Panc1 (cell line): ENCODE data around the gene NMNAT3. TPM values are rescaled to one million over a fixed set of nuclear protein-coding genes. Genes with fewer than 3 reads are reported as not detected.
A peak's percentile ranks its signal among the peaks of the same experiment; 100 is the strongest.

Experiments
- ATAC-seq: fragments of 200-7000 bp; cut with Tn5 transposase; 2 replicates; pipeline ENCODE4 v1.9.1; 2020; ENCODE audit warnings: mild to moderate bottlenecking, moderate library complexity
- BruUV-seq: library from RNA; stranded (reverse); fragments of 400-500 nt; replicated peaks from 2 replicates; lab custom pipeline; 2021; lab: Mats Ljungman, UMichigan
- CTCF ChIA-PET: fragments of 300-600 bp; sonication (Branson Sonifier 250); formaldehyde crosslinking; loops from one replicate; lab custom pipeline; 2022; ENCODE audit warnings: antibody characterized with exemption; lab: Charles Lee
- POLR2A ChIA-PET: fragments of 300-600 bp; sonication (Branson Sonifier 250); formaldehyde crosslinking; loops from one replicate; lab custom pipeline; 2022; ENCODE audit warnings: antibody characterized with exemption; lab: Charles Lee
- DNase-seq: peaks from one replicate; pipeline ENCODE4 v3.0.0-alpha.2; 2010; ENCODE audit warnings: low read depth, low spot score
- H3K27ac ChIP-seq: 2 replicates; pipeline ENCODE4 v1.5.1; 2011; ENCODE audit warnings: mild to moderate bottlenecking, low read length, inconsistent platforms
- H3K27me3 ChIP-seq: fragments of 200-500 bp; sonication (Bioruptor generic); 2 replicates; pipeline ENCODE4 v1.6.0; 2014; ENCODE audit warnings: low read length, inconsistent platforms; ENCODE audit not compliant: control insufficient read depth, insufficient read depth
- H3K36me3 ChIP-seq: fragments of 200-500 bp; sonication (Bioruptor generic); 2 replicates; pipeline ENCODE4 v1.5.1; 2014; ENCODE audit warnings: inconsistent platforms, mild to moderate bottlenecking, low read length, moderate library complexity; ENCODE audit not compliant: control insufficient read depth, insufficient read depth
- H3K4me1 ChIP-seq: 2 replicates; pipeline ENCODE4 v1.5.1; 2011; ENCODE audit warnings: inconsistent platforms, mild to moderate bottlenecking, low read length, moderate library complexity; ENCODE audit not compliant: control insufficient read depth, insufficient read depth
- H3K4me3 ChIP-seq, 2 experiments: 2 replicates each; pipeline ENCODE4 v1.5.1; 2011 to 2012; ENCODE audit warnings: low read depth in 2 of 2, low read length in 2 of 2, mild to moderate bottlenecking in 2 of 2, inconsistent platforms in 1 of 2, moderate library complexity in 1 of 2
- H3K9me3 ChIP-seq: fragments of 200-500 bp; sonication (Bioruptor generic); 2 replicates; pipeline ENCODE4 v1.5.1; 2014; ENCODE audit warnings: low read depth, mild to moderate bottlenecking, inconsistent platforms, low read length, moderate library complexity; ENCODE audit not compliant: control insufficient read depth, insufficient read depth
- CTCF ChIP-seq: fragments of 450-650 bp; IDR thresholded peaks from 2 replicates; pipeline ENCODE4 v1.5.1; 2017; ENCODE audit warnings: mild to moderate bottlenecking
- POLR2AphosphoS5 ChIP-seq: IDR thresholded peaks from 2 replicates; pipeline ENCODE4 v1.6.1; 2012; ENCODE audit warnings: mild to moderate bottlenecking, low read depth, low read length, moderate library complexity
- REST ChIP-seq, 2 experiments: IDR thresholded peaks; 2 replicates each; pipeline ENCODE4 v1.6.1; 2011 to 2012; ENCODE audit warnings: low read depth in 2 of 2, control low read depth in 1 of 2, low read length in 1 of 2, mild to moderate bottlenecking in 1 of 2, moderate library complexity in 1 of 2; ENCODE audit not compliant: insufficient read depth in 1 of 2
- SIN3A ChIP-seq: IDR thresholded peaks from 2 replicates; pipeline ENCODE4 v1.6.1; 2012; ENCODE audit warnings: low read depth, mild to moderate bottlenecking, low read length, moderate library complexity, borderline replicate concordance; ENCODE audit not compliant: insufficient read depth
- TCF7L2 ChIP-seq: IDR thresholded peaks from 2 replicates; pipeline ENCODE4 v1.6.1; 2011; ENCODE audit warnings: mild to moderate bottlenecking, low read depth, low read length, inconsistent platforms
- in situ Hi-C: cut with HindIII; loops from 2 replicates; pipeline ENCODE4 v1.10.0; 2016; ENCODE audit warnings: low sequenced_read_pairs, low pct_unique_long_range_greater_than_20kb
- intact Hi-C: fragments of 100-400 bp; cut with micrococcal nuclease; formaldehyde crosslinking; loops from one replicate; pipeline ENCODE4 v1.10.0; 2022; ENCODE audit not compliant: unreplicated experiment
- total RNA-seq: library from RNA; stranded (reverse); gene quantifications from one replicate; pipeline ENCODE4 v1.2.1, GENCODE V29; 2021; ENCODE audit not compliant: unreplicated experiment

The NMNAT3 gene
- total RNA-seq, 1 experiment from 2014 or later = 1.9 TPM

- intact Hi-C loops (no loop called here), in situ Hi-C loops (no loop called here)
- Histone ChIP-seq H3K27me3 (no peaks in the 10 kb centered on the region; the same call in 1 of the 2 replicates), H3K27ac (no peak overlapping the region), H3K4me3 (no peak overlapping the region), H3K9me3 (no peaks in the 10 kb centered on the region), H3K36me3 (no peaks in the 10 kb centered on the region; the same call in 1 of the 2 replicates), H3K4me1 (peaks cover 19% of the 10 kb centered on the region)
- no peak for TF ChIP-seq TCF7L2
- TF ChIP-seq POLR2AphosphoS5 = no peak
- no peak for DNase-seq
- ChIA-PET CTCF (no interaction called here), POLR2A (no interaction called here)
- no TSS peak for BruUV-seq
- ATAC-seq = no peak
These were observed 140.4 kb downstream of the NMNAT3 start for GRCh38 chr3:139537361-139537760.

GRCh38 chr3:139534992-139535879, 142.5 kb downstream of the NMNAT3 start:
- no peak for DNase-seq
- no TSS peak for BruUV-seq
- no peaks in the 10 kb centered on the region; the same call in 1 of the 2 replicates for H3K36me3 ChIP-seq
- intact Hi-C loops (no loop called here), in situ Hi-C loops (no loop called here)
- ATAC-seq = no peak
- POLR2A ChIA-PET = no interaction called here
- H3K4me1 ChIP-seq = peaks cover 19% of the 10 kb centered on the region
- H3K4me3 ChIP-seq = no peak overlapping the region
- H3K9me3 ChIP-seq = no peaks in the 10 kb centered on the region
- no peaks in the 10 kb centered on the region for H3K27me3 ChIP-seq
- no peak for TF ChIP-seq REST (IDR thresholded peaks at IDR 0.05; ENCODE audit: insufficient read depth in 1 of 2, low read depth in 2 of 2, low read length in 1 of 2)
- no peak for TF ChIP-seq CTCF
- no peak for TF ChIP-seq TCF7L2
- no peak for TF ChIP-seq SIN3A
- no peak for TF ChIP-seq POLR2AphosphoS5
- CTCF ChIA-PET = no interaction called here
- peak overlapping the region; percentile 51; the same call in 1 of the 2 replicates for H3K27ac ChIP-seq

GRCh38 chr3:139534455-139534812, 143.3 kb downstream of the NMNAT3 start:
- ATAC-seq = peak; percentile 32; the same call in 1 of the 2 replicates
- POLR2A ChIA-PET = no interaction called here

More at GRCh38 chr3:139534455-139534812, 143.3 kb downstream of the NMNAT3 start:
- Histone ChIP-seq H3K27me3 (no peaks in the 10 kb centered on the region), H3K4me3 (no peak overlapping the region), H3K9me3 (no peaks in the 10 kb centered on the region), H3K36me3 (no peaks in the 10 kb centered on the region; the same call in 1 of the 2 replicates), H3K27ac (peak overlapping the region; percentile 8; the same call in 1 of the 2 replicates), H3K4me1 (peaks cover 19% of the 10 kb centered on the region)
- in situ Hi-C loops = no loop called here
- no peak for TF ChIP-seq TCF7L2
- no peak for TF ChIP-seq SIN3A
- TF ChIP-seq REST (IDR thresholded peaks at IDR 0.05; ENCODE audit: insufficient read depth in 1 of 2, low read depth in 2 of 2, low read length in 1 of 2) = no peak
- TF ChIP-seq POLR2AphosphoS5 = no peak
- TF ChIP-seq CTCF = no peak
- CTCF ChIA-PET = no interaction called here
- no TSS peak for BruUV-seq
- DNase-seq = no peak
- intact Hi-C loops = no loop called here
